ENCODE results near the gene IGFBP5. TPM values are rescaled to one million over a fixed set of nuclear protein-coding genes. Genes with fewer than 3 reads are reported as not detected.

IGFBP5 gene
- total and polyA plus RNA-seq, 10 of the 15 experiments (the other 5 are each of a cell fraction or from before 2014, with no cell fraction given), result 2.8 TPM; not detected in 9

DNA sequence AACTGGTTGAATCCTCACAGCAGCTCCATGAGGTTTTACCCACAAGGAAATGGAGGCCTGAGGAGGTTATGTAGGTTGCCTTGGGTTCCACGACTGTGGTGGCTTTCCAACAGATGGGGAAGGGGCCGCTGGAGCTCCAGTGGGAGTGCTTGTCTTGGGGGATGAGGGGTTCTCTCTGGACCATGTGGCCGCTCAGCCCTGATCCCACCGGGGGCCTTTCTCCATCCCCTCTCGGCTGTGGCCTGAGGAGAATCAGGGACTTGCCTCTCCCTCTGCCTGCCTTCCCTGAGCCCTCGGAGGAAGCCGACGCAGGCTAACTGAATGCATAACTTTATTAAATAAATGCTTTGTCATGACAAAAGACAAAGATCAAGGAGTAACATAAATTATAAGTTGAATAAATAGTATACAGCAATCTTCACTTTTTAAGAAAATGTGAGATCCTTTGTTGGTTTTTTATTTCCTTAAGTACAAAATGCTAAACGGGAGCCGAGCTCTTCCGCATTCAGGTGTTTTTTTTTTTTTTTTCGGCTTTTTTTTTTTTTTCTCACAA lies 23.5 kb downstream of the IGFBP5 start (continued):
- no peak for TF ChIP-seq BRCA1 (IDR thresholded peaks at IDR 0.05; ENCODE audit: low read depth, low read length)

DNA sequence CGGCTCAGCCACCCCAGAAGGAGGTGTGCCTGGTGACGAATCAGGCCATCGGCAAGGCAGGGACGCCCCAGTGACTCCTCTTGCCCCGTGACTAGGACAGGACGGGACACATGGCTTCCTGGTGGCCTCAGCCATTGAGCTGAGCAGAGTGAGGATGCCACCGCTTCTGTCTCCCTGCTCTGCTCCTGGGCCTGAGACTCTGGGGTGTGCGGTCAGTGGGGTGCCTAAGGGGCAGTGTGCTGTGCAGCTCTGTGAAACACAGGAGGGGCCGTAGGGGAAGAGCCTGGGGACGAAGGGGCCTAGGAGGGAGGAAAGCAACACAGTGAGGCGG lies 24.3 kb downstream of the IGFBP5 start:
- Histone ChIP-seq H2AFZ (ENCODE audit: control insufficient read depth, low read depth, low read length) (no peak overlapping the region), H3K27ac (ENCODE audit: control insufficient read depth, insufficient read depth) (no peak overlapping the region), H3K9me3 (replicated peaks; ENCODE audit: control insufficient read depth, insufficient read depth, low read length) (no peaks in the 10 kb centered on the region), H3K4me1 (ENCODE audit: control insufficient read depth, insufficient read depth, low read length) (no peaks in the 10 kb centered on the region), H3K79me2 (ENCODE audit: control insufficient read depth, insufficient read depth, low read length) (no peaks in the 10 kb centered on the region), H4K20me1 (ENCODE audit: control insufficient read depth, insufficient read depth) (no peaks in the 10 kb centered on the region), H3K4me3 (no peak overlapping the region), H3K4me2 (ENCODE audit: control insufficient read depth, insufficient read depth) (no peak overlapping the region), H3K27me3 (replicated peaks in 1 of 2; ENCODE audit: control insufficient read depth in 2 of 2, insufficient read depth in 2 of 2, low read length in 1 of 2) (peaks cover 2 to 5% of the 10 kb centered on the region in 2 experiments), H3K36me3 (ENCODE audit: control insufficient read depth in 2 of 2, insufficient read depth in 2 of 2, low read length in 1 of 2) (no peaks in the 10 kb centered on the region), H3K9ac (ENCODE audit: control insufficient read depth, insufficient read depth, low read length) (no peak overlapping the region)
- WGBS (ENCODE audit: insufficient coverage, insufficient replicate concordance, low lambda C conversion rate, missing lambda C conversion rate), result 39% methylated on average over 11 of the region's 11 CpGs
- RAD21 ChIA-PET (ENCODE audit: unreplicated experiment), result interaction anchor here (0.6 kb wide), 1 partner anchor 174 kb away, joined by 3 read pairs; no protein-coding TSS in a partner anchor
- FAIRE-seq (no peak), ATAC-seq (no peak), DNase-seq (ENCODE audit: low read depth, low spot score) (no peak)
- TF ChIP-seq NRF1 (conservative IDR thresholded peaks at IDR 0.05; ENCODE audit: low read depth, low read length), result no peak
- no peak for TF ChIP-seq POLR2AphosphoS2 (IDR thresholded peaks at IDR 0.05; ENCODE audit: low read depth, low read length)
- no peak for TF ChIP-seq RAD51 (IDR thresholded peaks at IDR 0.05)
- TF ChIP-seq MYC (IDR thresholded peaks at IDR 0.05; ENCODE audit: insufficient read depth, insufficient read length, insufficient replicate concordance, low read length, severe bottlenecking), result no peak
- no peak for TF ChIP-seq NFYB (IDR thresholded peaks at IDR 0.05; ENCODE audit: insufficient read depth, low read depth, low read length)
- no peak for TF ChIP-seq PKNOX1 (IDR thresholded peaks at IDR 0.05)
- TF ChIP-seq KAT2A (conservative IDR thresholded peaks at IDR 0.05; ENCODE audit: control insufficient read depth, low read depth, low read length), result no peak
- POLR2A ChIA-PET, result no interaction called here
- no TSS peak for BruUV-seq (replicated peaks)
- intact Hi-C loops (cut with micrococcal nuclease; ENCODE audit: unreplicated experiment), result no loop called here
- in situ Hi-C loops (cut with MboI), result no loop called here
- SMC1A ChIA-PET (ENCODE audit: uncharacterized antibody, unreplicated experiment), result interaction anchor here (1.0 kb wide), 1 partner anchor 152 kb away, joined by 3 read pairs; no protein-coding TSS in a partner anchor
- CTCF ChIA-PET, result interaction anchor here (0.6 to 14.2 kb wide), 2 partner anchors 14 to 149 kb away, joined by 3 to 475 read pairs; no protein-coding TSS in a partner anchor

Data from GM12878 (cell line).